T-helper 17 cell (primary cell): ENCODE results near the gene SHROOM2. TPM values are rescaled to one million over a fixed set of nuclear protein-coding genes. Genes with fewer than 3 reads are reported as not detected.
"Not testable (repeated sequence)": the region's sequence is repeated elsewhere in the genome, so short reads cannot be mapped to it uniquely, and the experiment has no call there.

Source experiments
- ATAC-seq: fragments of 150-1000 bp; cut with Tn5 transposase; 2 replicates; pipeline ENCODE4 v1.10.0; 2021; ENCODE audit warnings: mild to moderate bottlenecking, moderate library complexity
- DNase-seq, 3 donors: peaks; one replicate each; pipeline versions ENCODE4 v3.0.0 to v3.0.0-alpha.2; 2020 to 2021
- H3K9me3 ChIP-seq: one replicate; pipeline ENCODE4 v1.7.0; 2013; ENCODE audit warnings: low read length, mild to moderate bottlenecking; ENCODE audit not compliant: control insufficient read depth, poor library complexity, severe bottlenecking
- H3K27ac Mint-ChIP-seq: one replicate; pipeline ENCODE4 v1.8.0; 2022; ENCODE audit warnings: mild to moderate bottlenecking, moderate library complexity, mixed read lengths
- H3K27me3 Mint-ChIP-seq: one replicate; pipeline ENCODE4 v1.8.0; 2022; ENCODE audit warnings: mixed read lengths
- H3K36me3 Mint-ChIP-seq: one replicate; pipeline ENCODE4 v1.8.0; 2022; ENCODE audit warnings: low read depth, mixed read lengths
- H3K4me1 Mint-ChIP-seq: one replicate; pipeline ENCODE4 v1.8.0; 2022; ENCODE audit warnings: mild to moderate bottlenecking, mixed read lengths
- H3K4me3 Mint-ChIP-seq: one replicate; pipeline ENCODE4 v1.8.0; 2022; ENCODE audit warnings: mild to moderate bottlenecking, moderate library complexity, mixed read lengths
- total RNA-seq, 4 donors: library from RNA in 2 of 4; stranded (reverse) in 2 of 4; gene quantifications; one replicate each; pipeline ENCODE4 v1.2.3 and lab custom pipeline; 2022 to 2026

The SHROOM2 gene
- total RNA-seq, 2 donors from 2014 or later = not detected

DNA sequence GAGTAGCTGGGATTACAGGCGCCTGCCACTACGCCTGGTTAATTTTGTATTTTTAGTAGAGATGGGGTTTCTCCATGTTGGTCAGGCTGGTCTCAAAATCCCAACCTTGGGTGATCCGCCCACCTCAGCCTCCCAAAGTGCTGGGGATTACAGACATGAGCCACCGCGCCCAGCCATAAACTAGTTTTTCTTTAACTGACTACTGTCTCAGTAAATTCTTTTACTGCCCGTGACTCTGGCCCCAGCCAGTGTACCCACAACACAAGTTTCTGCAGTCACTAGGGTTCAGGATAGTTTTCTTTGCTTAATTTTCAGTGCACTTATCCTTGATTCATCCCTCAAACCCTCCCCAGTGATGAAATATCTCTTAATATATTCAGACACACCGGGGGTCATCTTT is 8.3 kb downstream of the SHROOM2 start:
- ATAC-seq (no peak), DNase-seq (no peak)
- H3K36me3 Mint-ChIP-seq = no peaks in the 10 kb centered on the region
- H3K9me3 ChIP-seq = no peaks in the 10 kb centered on the region
- no peak overlapping the region for H3K27ac Mint-ChIP-seq
- no peaks in the 10 kb centered on the region for H3K4me1 Mint-ChIP-seq
- H3K27me3 Mint-ChIP-seq = no peaks in the 10 kb centered on the region
- H3K4me3 Mint-ChIP-seq = no peak overlapping the region

DNA sequence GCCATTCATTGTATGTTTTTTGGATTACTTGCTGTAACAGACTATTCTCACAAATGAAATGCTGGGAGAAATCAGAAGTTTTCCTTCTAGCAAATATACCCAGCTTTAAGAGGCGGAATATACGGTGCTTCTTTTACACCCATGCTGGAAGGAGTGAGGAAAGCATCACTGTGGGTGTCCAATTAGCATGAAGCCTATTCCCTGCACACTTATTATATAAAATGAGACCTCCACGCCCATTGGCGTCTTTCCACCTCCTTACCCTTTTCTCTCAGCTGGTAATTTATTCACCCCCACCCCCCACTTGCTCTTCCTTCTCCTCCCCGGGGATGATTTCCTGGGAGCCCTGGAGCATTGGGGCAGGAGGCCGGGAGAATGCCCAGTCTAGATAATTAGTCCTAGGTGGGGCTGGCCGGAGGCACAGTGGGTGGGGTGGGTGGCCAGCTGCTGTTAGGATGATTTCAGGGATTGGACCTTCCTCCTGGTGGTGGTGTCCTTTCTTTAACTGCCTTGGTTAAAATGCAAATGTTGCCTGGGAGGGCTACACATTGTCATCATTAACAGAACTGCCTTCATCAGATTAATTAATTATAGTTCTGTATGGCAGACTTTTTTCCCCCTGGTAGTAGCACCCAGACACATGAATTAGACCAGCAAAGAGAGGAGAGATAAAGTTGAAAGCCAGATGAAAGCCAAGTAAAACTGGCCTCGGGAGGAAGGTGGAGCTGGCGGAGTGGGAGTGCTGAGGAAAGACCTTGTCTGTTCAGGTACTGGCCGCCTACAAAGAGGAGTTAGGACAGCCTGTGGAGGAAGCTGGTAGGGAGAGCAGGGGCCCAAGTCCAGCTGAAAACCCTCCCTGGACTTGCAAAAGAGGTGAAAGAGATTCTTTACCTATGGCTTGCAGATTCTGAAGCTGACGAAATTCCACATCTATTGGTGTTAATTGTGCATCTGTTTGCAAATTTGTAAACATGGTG is 11.4 kb downstream of the SHROOM2 start:
- no peaks in the 10 kb centered on the region for H3K36me3 Mint-ChIP-seq
- H3K27me3 Mint-ChIP-seq = no peaks in the 10 kb centered on the region

DNA sequence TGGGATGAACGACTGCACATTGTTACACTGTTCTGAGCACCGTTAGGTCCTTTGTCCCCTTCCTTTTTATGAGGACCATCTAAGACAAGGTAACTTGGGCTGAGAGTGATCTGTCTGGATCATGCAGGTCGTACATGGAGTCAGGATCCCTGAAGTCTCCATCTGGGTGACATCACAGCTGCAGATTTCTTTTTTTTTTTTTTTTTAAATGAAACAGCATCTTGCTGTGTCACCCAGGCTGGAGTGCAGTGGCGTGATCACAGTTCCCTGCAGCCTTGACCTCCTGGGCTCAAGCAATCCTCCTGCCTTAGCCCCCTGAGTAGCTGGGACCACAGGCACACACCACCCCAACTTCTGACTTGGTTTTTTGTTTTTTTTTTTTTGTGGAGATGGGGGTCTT is 16.5 kb downstream of the SHROOM2 start:
- no peak overlapping the region for H3K27ac Mint-ChIP-seq
- no peaks in the 10 kb centered on the region for H3K36me3 Mint-ChIP-seq
- H3K4me3 Mint-ChIP-seq = no peak overlapping the region
- no peaks in the 10 kb centered on the region for H3K4me1 Mint-ChIP-seq
- H3K27me3 Mint-ChIP-seq = no peaks in the 10 kb centered on the region
- no peak for ATAC-seq
- DNase-seq = no peak
- no peaks in the 10 kb centered on the region for H3K9me3 ChIP-seq

More for the DNA sequence above, 11.4 kb downstream of the SHROOM2 start:
- H3K9me3 ChIP-seq = no peaks in the 10 kb centered on the region
- Mint-ChIP-seq H3K4me3 (no peak overlapping the region), H3K4me1 (no peaks in the 10 kb centered on the region), H3K27ac (no peak overlapping the region)
- DNase-seq (no peak), ATAC-seq (no peak)

DNA sequence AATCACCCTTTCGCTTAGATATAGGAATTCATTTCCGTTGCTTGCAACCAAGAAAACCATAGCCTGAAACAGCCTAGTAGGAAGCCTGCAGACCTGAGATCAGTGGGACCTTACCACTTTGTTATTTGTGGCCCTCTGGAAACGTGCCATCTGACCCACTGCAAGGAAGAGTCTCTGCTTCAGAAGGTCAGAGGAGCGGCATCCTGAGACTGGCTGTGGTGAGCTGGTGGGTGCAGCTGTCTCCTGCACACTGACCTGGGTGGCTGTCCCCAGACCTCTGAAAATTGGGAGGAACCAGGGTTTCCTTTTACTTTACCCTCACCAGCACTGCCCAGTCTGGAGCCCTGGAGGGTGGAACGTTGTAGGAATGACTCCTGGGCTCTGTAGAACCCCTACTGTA is 18.2 kb downstream of the SHROOM2 start:
- no peaks in the 10 kb centered on the region for H3K9me3 ChIP-seq

DNA sequence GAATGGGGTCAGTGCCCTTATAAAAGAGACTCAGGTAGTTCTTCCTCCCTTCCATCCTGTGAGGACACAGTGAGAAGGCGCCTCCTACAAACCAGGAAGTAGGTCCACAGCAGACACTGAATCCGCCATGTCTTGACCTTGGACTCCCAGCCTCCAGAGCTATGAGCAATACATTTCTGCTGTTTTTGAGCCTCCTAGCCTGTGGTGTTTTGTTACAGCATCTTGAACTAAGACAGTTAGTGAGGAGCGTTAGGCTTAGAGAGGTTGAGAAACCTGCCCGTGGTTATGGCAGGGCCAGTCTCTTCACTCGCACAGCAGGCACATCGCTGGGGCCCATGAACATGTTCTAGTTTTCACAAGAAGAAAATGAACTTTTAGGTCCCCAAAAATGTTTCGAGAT is 19.7 kb downstream of the SHROOM2 start:
- H3K4me3 Mint-ChIP-seq = no peak overlapping the region
- H3K27ac Mint-ChIP-seq = no peak overlapping the region
- DNase-seq (no peak), ATAC-seq (no peak)
- H3K27me3 Mint-ChIP-seq = no peaks in the 10 kb centered on the region
- H3K9me3 ChIP-seq = no peaks in the 10 kb centered on the region
- H3K36me3 Mint-ChIP-seq = no peaks in the 10 kb centered on the region
- H3K4me1 Mint-ChIP-seq = no peaks in the 10 kb centered on the region

More for the DNA sequence above, 18.2 kb downstream of the SHROOM2 start:
- Mint-ChIP-seq H3K36me3 (no peaks in the 10 kb centered on the region), H3K27ac (no peak overlapping the region), H3K4me3 (no peak overlapping the region), H3K27me3 (no peaks in the 10 kb centered on the region), H3K4me1 (no peaks in the 10 kb centered on the region)
- ATAC-seq = no peak
- no peak for DNase-seq

DNA sequence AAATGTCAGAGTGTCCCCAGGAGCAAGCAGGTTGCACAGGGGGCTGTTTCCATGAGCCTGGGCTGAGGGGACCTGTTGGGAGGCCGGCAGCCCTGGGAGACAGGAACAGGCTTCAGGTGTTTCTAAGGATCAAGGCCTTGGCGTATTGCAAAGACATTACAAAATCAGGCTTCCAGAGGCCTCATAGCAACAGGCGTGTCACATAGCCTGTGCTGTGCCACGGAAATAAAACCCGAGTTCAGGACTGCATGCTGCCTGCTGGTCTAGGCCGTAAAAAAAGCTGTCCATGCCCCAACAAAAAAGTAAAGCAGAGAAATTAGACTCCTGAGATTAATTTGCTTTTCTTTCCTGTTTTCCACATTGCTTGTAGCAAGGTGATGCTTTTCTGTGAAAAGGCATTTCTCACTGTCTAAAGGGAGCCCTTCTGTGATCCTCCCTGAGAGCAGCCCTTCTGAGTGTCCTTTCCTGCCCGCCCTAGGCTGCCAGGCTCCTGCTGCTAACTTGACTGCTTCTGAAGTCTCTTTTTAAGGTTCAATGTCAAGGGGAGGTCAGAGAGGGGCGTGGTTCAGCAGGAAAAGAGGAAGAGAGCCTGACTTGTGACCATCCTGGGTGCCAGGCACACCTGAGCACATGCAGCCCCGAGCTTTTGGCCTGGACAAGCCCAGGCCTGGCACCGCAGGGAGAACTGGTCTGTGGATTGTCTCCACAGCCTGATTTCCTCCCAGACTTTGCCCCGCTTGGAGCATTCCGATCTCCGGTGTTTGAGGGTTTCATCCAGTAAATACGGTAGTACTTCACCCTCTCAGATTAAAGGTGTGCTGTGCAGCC is 21.3 kb downstream of the SHROOM2 start:
- no peak overlapping the region for H3K27ac Mint-ChIP-seq
- no peak for ATAC-seq
- no peaks in the 10 kb centered on the region for H3K9me3 ChIP-seq
- H3K27me3 Mint-ChIP-seq = no peaks in the 10 kb centered on the region
- no peaks in the 10 kb centered on the region for H3K4me1 Mint-ChIP-seq
- H3K36me3 Mint-ChIP-seq = no peaks in the 10 kb centered on the region
- DNase-seq = no peak
- H3K4me3 Mint-ChIP-seq = no peak overlapping the region

DNA sequence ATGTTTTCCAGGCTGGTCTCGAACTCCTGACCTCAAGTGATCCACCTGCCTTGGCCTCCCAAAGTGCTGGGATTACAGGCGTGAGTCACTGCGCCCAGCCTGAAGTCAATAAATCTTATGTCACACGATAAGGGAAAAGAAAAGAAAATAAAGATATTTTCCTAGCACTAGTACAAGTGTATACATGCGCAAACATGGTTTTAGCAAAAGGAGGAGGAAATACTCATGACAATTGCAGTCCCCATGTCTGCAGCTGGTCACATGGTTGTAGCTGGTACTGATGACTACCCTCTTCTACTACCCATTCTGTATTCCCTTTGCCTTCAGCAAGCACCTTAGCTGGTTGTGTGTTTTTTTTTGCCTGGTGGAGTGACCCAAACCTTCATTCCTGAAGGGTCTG is 23.6 kb downstream of the SHROOM2 start:
- H3K4me1 Mint-ChIP-seq, H3K36me3 Mint-ChIP-seq, H3K9me3 ChIP-seq, DNase-seq, ATAC-seq, H3K27ac Mint-ChIP-seq, H3K4me3 Mint-ChIP-seq, H3K27me3 Mint-ChIP-seq: not testable (repeated sequence)

DNA sequence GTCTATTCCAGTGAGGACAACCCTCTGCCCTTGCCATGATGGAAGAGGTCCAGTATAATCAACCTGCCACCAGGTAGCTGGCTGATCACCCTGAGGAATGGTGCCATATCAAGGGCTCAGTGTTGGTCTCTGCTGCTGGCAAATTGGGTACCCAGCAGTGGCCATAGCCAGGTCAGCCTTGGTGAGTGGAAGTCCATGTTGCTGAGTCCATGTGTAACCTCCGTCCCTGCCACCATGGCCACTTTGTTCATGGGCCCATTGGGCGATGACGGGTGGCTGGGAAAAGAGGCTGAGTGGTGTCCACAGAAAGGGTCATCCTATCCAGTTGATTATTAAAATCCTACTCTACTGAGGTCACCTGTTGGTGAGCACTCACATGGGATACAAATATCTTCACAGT is 24.9 kb downstream of the SHROOM2 start:
- H3K4me3 Mint-ChIP-seq, H3K27me3 Mint-ChIP-seq, DNase-seq, H3K4me1 Mint-ChIP-seq, ATAC-seq, H3K27ac Mint-ChIP-seq, H3K36me3 Mint-ChIP-seq, H3K9me3 ChIP-seq: not testable (repeated sequence)

DNA sequence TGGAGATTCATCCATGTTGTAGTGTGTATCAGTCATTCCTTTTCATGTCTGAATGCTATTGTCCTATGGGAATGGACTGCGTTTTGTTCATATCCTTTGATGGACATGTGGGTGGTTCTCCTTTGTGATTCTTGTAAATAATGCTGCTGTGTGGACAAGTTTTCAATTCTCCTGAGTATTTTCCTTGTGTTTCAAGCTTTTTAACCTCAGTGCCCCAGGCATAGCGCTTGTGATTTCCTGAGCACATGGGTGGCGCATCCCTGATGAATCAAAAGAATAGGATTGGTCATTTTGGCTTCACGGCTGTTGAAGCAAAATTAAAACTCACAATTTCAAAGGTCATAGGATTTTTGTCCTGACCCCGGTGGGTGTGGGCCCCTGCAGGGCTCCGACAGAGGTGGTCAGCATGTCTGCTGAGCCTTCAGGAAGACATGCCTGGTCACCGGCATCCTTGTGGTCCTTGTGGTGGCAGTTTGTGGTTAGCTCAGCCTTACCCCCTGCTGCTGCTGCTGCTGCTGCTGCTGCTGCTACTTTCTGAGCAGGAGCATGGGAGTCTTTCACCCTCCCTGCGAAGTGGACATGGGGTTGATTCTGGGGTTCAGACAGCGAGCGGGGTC is 30.0 kb downstream of the SHROOM2 start:
- ATAC-seq = no peak
- H3K27ac Mint-ChIP-seq = no peak overlapping the region

DNA sequence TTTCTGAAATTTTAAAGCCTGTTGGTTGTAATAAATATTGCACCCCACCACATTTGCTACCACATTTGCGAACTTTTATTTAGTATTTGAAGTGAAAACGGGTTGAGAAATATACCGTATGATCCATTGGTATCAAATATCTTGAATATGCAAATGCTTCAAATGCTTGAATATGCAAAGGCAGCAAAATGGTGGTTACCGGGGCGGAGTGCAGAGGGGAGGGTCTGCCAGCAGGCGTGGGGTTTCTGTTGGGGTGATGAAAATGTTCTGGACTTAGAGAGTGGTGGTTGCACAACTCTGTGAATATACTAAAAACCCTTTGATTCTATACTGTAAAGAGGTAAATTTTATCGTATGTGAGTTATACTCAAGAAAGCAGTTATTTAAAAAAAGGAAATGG is 35.3 kb downstream of the SHROOM2 start:
- DNase-seq = no peak
- H3K4me3 Mint-ChIP-seq = no peak overlapping the region

More for the DNA sequence above, 30.0 kb downstream of the SHROOM2 start:
- no peak for DNase-seq
- peaks cover 11% of the 10 kb centered on the region for H3K27me3 Mint-ChIP-seq
- no peaks in the 10 kb centered on the region for H3K4me1 Mint-ChIP-seq
- no peak overlapping the region for H3K4me3 Mint-ChIP-seq
- H3K36me3 Mint-ChIP-seq = no peaks in the 10 kb centered on the region
- H3K9me3 ChIP-seq = no peaks in the 10 kb centered on the region

DNA sequence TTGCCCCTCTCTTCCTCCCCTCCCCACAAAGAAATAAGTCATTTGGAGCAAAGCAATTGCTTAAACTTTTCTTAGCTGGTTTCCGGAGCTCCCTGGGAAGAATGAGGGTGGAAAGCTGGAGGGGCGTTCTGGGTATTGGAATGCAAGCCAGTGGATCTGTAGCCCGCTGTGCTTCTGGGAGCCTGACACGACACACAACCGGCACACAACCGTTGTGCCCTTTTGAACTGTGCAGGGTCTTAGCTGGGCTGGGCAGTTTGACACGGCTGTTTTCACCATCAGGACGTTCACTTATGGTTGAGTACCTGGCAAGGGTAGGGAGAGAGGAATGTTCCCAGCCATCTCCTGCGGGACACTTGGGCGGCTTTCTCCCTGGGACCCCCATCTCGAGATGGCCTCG is 38.3 kb downstream of the SHROOM2 start:
- no peak for ATAC-seq
- no peak overlapping the region for H3K27ac Mint-ChIP-seq
- no peaks in the 10 kb centered on the region for H3K9me3 ChIP-seq
- no peak overlapping the region for H3K4me3 Mint-ChIP-seq
- no peak for DNase-seq
- H3K36me3 Mint-ChIP-seq = no peaks in the 10 kb centered on the region
- no peaks in the 10 kb centered on the region for H3K4me1 Mint-ChIP-seq
- peaks cover 17% of the 10 kb centered on the region for H3K27me3 Mint-ChIP-seq

More for the DNA sequence above, 35.3 kb downstream of the SHROOM2 start:
- H3K4me1 Mint-ChIP-seq = no peaks in the 10 kb centered on the region
- no peak for ATAC-seq
- peaks cover 12% of the 10 kb centered on the region for H3K27me3 Mint-ChIP-seq
- H3K27ac Mint-ChIP-seq = no peak overlapping the region
- no peaks in the 10 kb centered on the region for H3K9me3 ChIP-seq
- H3K36me3 Mint-ChIP-seq = no peaks in the 10 kb centered on the region

DNA sequence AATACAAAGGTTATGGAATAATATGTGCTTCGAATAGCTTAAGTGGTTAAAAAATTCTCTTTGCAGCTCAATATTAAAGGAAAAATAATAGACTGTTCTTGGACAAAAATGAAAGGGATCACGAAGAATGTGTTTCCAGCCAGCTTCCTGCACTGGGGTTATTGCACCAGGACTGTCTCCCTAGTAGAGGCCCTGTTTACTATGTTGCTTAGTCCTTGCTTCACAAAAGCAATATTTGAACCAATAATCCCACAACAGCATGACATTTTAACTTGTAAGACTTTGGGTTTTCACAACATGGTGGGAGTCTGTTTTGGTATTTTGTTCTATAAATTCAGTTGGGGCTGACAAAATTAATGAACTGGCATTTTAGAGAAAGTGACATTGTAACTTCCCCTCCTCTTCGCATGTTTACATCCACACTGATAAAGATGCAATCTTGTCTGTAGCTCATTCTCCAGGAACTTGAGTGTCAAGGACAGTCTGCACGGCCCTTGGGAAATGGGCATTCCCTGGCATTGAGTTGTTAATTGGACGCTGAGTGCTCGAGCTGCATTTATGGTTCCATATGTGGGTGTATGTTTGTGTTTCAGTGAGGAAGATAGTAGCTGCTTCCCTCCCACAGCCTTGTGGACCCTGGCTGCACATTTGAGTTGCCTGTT is 39.0 kb downstream of the SHROOM2 start:
- DNase-seq = no peak
- H3K36me3 Mint-ChIP-seq = no peaks in the 10 kb centered on the region
- no peaks in the 10 kb centered on the region for H3K4me1 Mint-ChIP-seq
- H3K4me3 Mint-ChIP-seq = no peak overlapping the region
- no peak for ATAC-seq
- no peaks in the 10 kb centered on the region for H3K9me3 ChIP-seq
- H3K27ac Mint-ChIP-seq = no peak overlapping the region
- H3K27me3 Mint-ChIP-seq = peaks cover 17% of the 10 kb centered on the region

DNA sequence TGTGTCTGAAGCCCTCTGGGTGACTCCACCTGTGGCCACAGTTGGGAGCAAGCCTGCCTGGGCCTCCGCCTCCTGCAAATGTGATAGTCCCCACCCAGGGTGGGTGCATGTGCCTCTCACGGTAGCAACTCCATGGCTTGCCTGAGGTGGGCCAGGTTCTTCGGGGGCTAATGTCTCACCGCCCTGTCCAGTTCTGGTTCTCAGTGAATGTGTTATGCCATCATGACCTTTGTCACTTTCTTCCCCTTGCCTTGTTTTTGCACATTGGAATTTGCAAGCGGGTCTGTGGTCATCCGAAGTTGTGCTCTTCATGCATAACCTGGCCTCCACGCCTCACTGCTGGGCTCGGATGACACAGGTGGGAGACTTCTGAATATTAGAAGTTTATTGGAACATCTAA is 39.7 kb downstream of the SHROOM2 start:
- H3K27ac Mint-ChIP-seq = no peak overlapping the region
- ATAC-seq (no peak), DNase-seq (no peak)
- no peaks in the 10 kb centered on the region for H3K9me3 ChIP-seq
- no peaks in the 10 kb centered on the region for H3K36me3 Mint-ChIP-seq
- H3K27me3 Mint-ChIP-seq = peaks cover 17% of the 10 kb centered on the region
- H3K4me3 Mint-ChIP-seq = no peak overlapping the region
- no peaks in the 10 kb centered on the region for H3K4me1 Mint-ChIP-seq
